Body of pancreas (tissue), 4 donors: Measurements from ENCODE around the gene PLXNB2. TPM values are rescaled to one million over a fixed set of nuclear protein-coding genes. Genes with fewer than 3 reads are reported as not detected.

ENCODE experiments used
- ATAC-seq: fragments of 150-250 bp; one replicate; pipeline ENCODE4 v1.9.1; 2016
- DNase-seq, 4 donors: peaks; one replicate each; pipeline ENCODE4 v3.0.0-alpha.2; 2019
- H3K27ac ChIP-seq, 4 donors: fragments of 200-600 bp; sonication (generic); 1 replicate in 3 of 4; 2 replicates in 1 of 4; pipeline versions ENCODE4 v1.5.1 to v1.6.1; 2016 to 2019; ENCODE audit warnings: mild to moderate bottlenecking in 1 of 4, mixed read lengths in 1 of 4, moderate library complexity in 1 of 4
- H3K27me3 ChIP-seq, 2 donors: fragments of 200-600 bp; sonication (generic); one replicate each; pipeline ENCODE4 v1.6.0; 2016; ENCODE audit warnings: mild to moderate bottlenecking in 1 of 2
- H3K36me3 ChIP-seq, 2 donors: fragments of 200-600 bp; sonication (generic); replicated peaks in 1 of 2; 2 replicates each; pipeline ENCODE4 v1.5.1; 2016; ENCODE audit warnings: low read depth in 2 of 2; ENCODE audit not compliant: insufficient read depth in 1 of 2
- H3K4me1 ChIP-seq: fragments of 200-600 bp; sonication (generic); one replicate; pipeline ENCODE4 v1.6.0; 2016
- H3K4me3 ChIP-seq, 2 donors: fragments of 200-600 bp; sonication (generic); 1 replicate in 1 of 2; 2 replicates in 1 of 2; pipeline ENCODE4 v1.5.1; 2016 to 2019
- H3K9me3 ChIP-seq, 3 donors: fragments of 200-600 bp; sonication (generic); 1 replicate in 2 of 3; 2 replicates in 1 of 3; pipeline ENCODE4 v1.5.1; 2016
- POLR2A ChIP-seq, 3 donors: fragments of 450-650 bp; IDR thresholded peaks; one replicate each; pipeline ENCODE4 v1.6.1; 2016; ENCODE audit warnings: antibody characterized with exemption in 3 of 3, mild to moderate bottlenecking in 2 of 3
- WGBS, 2 donors: methylation state at CpG; one replicate each; pipeline ENCODE4 v1.1.5; 2017; 5-methylcytosine and 5-hydroxymethylcytosine counted together
- intact Hi-C: fragments of 100-400 bp; cut with DNase I; formaldehyde crosslinking; loops from one replicate; pipeline ENCODE4 v1.15.1; 2023
- total RNA-seq, 2 donors: library from RNA; depleted of rRNA; stranded (reverse); fragments of >200 nt; gene quantifications; one replicate each; pipeline ENCODE4 v1.1.0, GENCODE V29; 2016
- TF ChIP-seq, protein P1 (sequence below), 7 experiments: fragments of 450-650 bp in 4 of 7; fragments of 200-600 bp in 3 of 7; sonication (generic) in 3 of 7; IDR thresholded peaks; one replicate each; pipeline ENCODE4 v1.5.1; 2016 to 2019; ENCODE audit warnings: antibody characterized with exemption in 7 of 7

The PLXNB2 gene
- total RNA-seq, 2 donors from 2014 or later, result 113 to 140 TPM

DNA sequence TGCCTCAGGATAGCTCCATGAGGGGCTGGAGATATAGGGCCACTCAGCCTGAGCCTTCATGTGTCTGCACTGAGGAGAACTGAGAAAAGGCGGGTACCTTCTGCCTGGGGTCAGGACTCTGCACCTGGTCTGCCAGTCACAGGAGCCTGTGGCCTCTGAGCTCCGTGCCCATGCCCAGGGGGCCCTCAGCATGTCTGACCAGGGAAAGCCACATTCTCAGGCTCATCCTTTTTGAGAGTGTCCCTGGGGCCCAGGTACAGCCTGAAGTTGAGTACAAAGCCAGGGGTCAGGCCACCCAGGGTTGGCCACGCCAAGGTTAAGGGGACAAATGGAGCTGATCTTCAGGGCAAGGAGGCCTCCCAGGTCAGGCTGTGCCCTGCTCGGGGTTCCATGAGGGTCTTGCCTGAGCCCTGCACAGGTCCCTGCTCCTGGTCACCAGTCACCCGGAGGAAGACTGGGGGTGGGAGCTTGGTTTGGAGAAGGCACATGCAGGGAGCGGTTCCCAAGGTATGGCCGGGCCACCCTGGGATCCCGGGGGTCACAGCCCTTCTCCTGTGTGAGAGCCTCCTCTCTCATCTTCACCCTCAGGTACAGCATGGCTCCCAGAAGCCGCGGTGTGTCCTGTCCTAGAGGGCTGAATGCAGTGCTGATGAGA is 13.4 kb upstream of the PLXNB2 start:
- no peaks in the 10 kb centered on the region for H3K4me1 ChIP-seq
- H3K27ac ChIP-seq, result no peak overlapping the region
- intact Hi-C loops, result no loop called here
- TF ChIP-seq, protein P1, sequence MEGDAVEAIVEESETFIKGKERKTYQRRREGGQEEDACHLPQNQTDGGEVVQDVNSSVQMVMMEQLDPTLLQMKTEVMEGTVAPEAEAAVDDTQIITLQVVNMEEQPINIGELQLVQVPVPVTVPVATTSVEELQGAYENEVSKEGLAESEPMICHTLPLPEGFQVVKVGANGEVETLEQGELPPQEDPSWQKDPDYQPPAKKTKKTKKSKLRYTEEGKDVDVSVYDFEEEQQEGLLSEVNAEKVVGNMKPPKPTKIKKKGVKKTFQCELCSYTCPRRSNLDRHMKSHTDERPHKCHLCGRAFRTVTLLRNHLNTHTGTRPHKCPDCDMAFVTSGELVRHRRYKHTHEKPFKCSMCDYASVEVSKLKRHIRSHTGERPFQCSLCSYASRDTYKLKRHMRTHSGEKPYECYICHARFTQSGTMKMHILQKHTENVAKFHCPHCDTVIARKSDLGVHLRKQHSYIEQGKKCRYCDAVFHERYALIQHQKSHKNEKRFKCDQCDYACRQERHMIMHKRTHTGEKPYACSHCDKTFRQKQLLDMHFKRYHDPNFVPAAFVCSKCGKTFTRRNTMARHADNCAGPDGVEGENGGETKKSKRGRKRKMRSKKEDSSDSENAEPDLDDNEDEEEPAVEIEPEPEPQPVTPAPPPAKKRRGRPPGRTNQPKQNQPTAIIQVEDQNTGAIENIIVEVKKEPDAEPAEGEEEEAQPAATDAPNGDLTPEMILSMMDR (IDR thresholded peaks at IDR 0.05), result no peak
- no peak for TF ChIP-seq POLR2A (IDR thresholded peaks at IDR 0.05)
- no peaks in the 10 kb centered on the region for H3K36me3 ChIP-seq
- no peaks in the 10 kb centered on the region for H3K9me3 ChIP-seq
- ATAC-seq (no peak), DNase-seq (no peak)
- H3K27me3 ChIP-seq, result no peaks in the 10 kb centered on the region
- H3K4me3 ChIP-seq, result no peak overlapping the region
- WGBS, 2 donors, result 78 to 85% methylated on average over 6 to 10 of the region's 10 CpGs

DNA sequence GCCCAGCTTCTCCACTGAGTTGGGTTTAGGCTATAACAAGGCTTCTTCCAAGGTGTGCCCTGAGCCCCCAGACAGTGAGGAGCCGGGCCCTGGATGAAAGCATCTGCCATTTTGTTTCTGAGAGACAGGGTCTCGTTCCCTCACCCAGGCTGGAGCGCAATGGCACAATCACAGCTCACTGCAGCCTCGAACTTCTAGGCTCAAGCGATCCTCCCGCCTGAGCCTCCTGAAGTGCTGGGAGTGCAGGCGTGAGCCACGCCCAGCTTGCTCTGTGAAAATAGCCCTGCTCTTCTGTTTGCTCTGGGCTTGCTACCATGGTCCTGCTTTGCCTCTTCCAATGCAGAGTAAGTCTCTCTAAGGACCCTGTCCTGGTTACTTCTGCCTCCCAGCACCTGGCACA is 12.7 kb upstream of the PLXNB2 start:
- Histone ChIP-seq H3K27ac (no peak overlapping the region), H3K9me3 (no peaks in the 10 kb centered on the region), H3K4me3 (no peak overlapping the region), H3K36me3 (no peaks in the 10 kb centered on the region), H3K27me3 (no peaks in the 10 kb centered on the region), H3K4me1 (no peaks in the 10 kb centered on the region)
- TF ChIP-seq, protein P1 (IDR thresholded peaks at IDR 0.05), result no peak
- no peak for TF ChIP-seq POLR2A (IDR thresholded peaks at IDR 0.05)
- WGBS, 2 donors, result 77 to 87% methylated on average over 8 of the region's 8 CpGs
- no peak for ATAC-seq
- intact Hi-C loops, result no loop called here
- no peak for DNase-seq

DNA sequence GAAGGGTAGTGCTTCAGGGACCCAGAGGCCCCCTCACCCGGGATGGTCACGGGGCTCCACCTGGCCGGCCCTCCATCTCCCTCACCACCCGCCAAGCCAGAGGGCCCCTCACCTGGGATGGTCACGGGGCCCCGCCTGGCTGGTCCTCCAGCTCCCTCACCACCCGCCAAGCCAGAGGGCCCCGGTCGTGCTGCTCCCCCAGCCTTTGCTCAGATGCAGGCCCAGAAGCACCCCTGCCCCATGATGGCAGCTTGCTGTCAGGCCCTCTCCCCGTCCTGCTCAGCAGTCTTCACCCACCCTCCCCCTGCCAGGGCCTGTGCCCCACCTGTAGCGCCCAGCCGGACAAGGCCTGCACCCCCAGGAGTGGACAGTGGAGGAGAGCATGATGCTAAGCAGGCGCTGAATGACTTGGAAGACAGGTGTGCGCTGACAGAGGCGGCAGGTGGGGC is 12.1 kb upstream of the PLXNB2 start:
- Histone ChIP-seq H3K9me3 (no peaks in the 10 kb centered on the region), H3K27me3 (no peaks in the 10 kb centered on the region), H3K27ac (no peak overlapping the region), H3K4me1 (no peaks in the 10 kb centered on the region), H3K36me3 (no peaks in the 10 kb centered on the region), H3K4me3 (no peak overlapping the region)
- no peak for ATAC-seq
- TF ChIP-seq POLR2A (IDR thresholded peaks at IDR 0.05), result no peak
- TF ChIP-seq, protein P1 (IDR thresholded peaks at IDR 0.05), result no peak
- 84 to 86% methylated on average over 13 to 15 of the region's 15 CpGs for WGBS, 2 donors
- DNase-seq, result no peak
- intact Hi-C loops, result no loop called here

DNA sequence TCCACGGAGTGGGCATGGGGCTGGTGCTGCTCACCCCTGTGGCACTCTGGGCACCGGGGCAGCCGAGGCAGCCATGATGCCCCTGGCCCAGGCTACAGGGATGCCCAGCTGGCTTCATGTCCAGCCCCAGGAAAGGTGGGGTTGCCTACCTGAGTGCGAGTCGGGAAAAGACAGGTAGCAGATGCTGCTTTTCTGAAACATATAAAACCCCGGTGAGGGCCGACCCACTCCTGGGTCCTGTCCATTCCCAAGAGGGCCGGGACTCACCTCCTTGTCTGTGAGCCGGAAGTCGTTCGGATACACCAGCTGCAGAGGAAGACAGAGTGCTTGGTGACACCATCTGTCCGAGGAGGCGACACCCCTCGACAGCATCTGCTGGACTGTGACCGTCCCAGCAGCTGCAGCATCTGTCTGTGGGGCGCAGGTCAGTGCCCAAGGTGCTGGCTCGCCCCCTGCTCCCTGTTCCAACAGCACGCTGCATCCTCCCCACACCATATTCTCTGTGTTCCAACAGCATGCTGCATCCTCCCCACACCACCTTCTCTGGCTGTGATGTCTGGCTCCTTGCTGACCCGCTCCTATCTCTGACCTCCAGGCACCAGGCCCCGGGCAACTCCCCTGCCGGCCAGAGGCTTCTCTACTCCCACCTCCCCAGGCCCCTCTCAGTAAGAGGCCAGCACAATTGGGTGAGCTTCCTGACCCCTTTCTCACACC is 11.4 kb upstream of the PLXNB2 start:
- 80 to 89% methylated on average over 8 to 21 of the region's 21 CpGs for WGBS, 2 donors
- Histone ChIP-seq H3K36me3 (no peaks in the 10 kb centered on the region), H3K9me3 (no peaks in the 10 kb centered on the region), H3K27ac (no peak overlapping the region), H3K4me1 (no peaks in the 10 kb centered on the region), H3K27me3 (no peaks in the 10 kb centered on the region), H3K4me3 (no peak overlapping the region)
- intact Hi-C loops, result no loop called here
- TF ChIP-seq, protein P1 (IDR thresholded peaks at IDR 0.05), result no peak
- no peak for TF ChIP-seq POLR2A (IDR thresholded peaks at IDR 0.05)
- no peak for DNase-seq
- ATAC-seq, result no peak

DNA sequence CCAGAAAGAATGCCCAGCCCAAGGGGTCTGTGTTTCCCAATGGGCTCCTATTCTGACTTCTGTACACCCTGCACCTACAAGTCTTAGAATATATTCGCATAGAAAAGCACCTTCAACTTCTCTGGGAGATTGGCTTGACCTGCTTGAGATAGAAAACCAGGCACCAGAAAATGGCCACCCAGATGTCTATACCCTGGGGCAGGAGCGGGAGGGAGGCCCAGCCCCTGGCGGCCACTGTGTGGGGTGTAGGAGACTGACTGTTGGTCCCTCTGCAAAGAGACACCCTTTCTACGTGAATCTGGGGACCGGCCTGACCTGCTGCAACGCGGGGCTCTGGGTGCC is 10.9 kb upstream of the PLXNB2 start:
- no peaks in the 10 kb centered on the region for H3K4me1 ChIP-seq
- ATAC-seq (no peak), DNase-seq (no peak)
- H3K27me3 ChIP-seq, result no peaks in the 10 kb centered on the region
- 73 to 75% methylated on average over 1 to 7 of the region's 7 CpGs for WGBS, 2 donors
- H3K27ac ChIP-seq, result no peak overlapping the region
- intact Hi-C loops, result no loop called here
- H3K36me3 ChIP-seq, result no peaks in the 10 kb centered on the region
- H3K4me3 ChIP-seq, result no peak overlapping the region
- no peak for TF ChIP-seq POLR2A (IDR thresholded peaks at IDR 0.05)
- TF ChIP-seq, protein P1 (IDR thresholded peaks at IDR 0.05), result no peak
- H3K9me3 ChIP-seq, result no peaks in the 10 kb centered on the region
